Sigmoid colon (tissue), 7 donors: ENCODE results near the gene THG1L. TPM values are rescaled to one million over a fixed set of nuclear protein-coding genes. Genes with fewer than 3 reads are reported as not detected.

Experiments
- DNase-seq: peaks from one replicate; pipeline ENCODE4 v3.0.0-alpha.2; 2019
- H3K27ac ChIP-seq, 4 donors: fragments of 200-600 bp; sonication (generic); one replicate each; pipeline ENCODE4 v1.5.1; 2016 to 2019; ENCODE audit warnings: mild to moderate bottlenecking in 1 of 4
- H3K27me3 ChIP-seq, 3 donors: fragments of 200-600 bp; sonication (generic); one replicate each; pipeline ENCODE4 v1.5.1; 2019; ENCODE audit warnings: mild to moderate bottlenecking in 1 of 3
- H3K36me3 ChIP-seq, 4 donors: fragments of 200-600 bp; sonication (generic); one replicate each; pipeline ENCODE4 v1.5.1; 2016 to 2019
- H3K4me1 ChIP-seq, 4 donors: fragments of 200-600 bp; sonication (generic); one replicate each; pipeline ENCODE4 v1.5.1; 2017 to 2019
- H3K4me3 ChIP-seq, 4 donors: fragments of 200-600 bp; sonication (generic); one replicate each; pipeline ENCODE4 v1.5.1; 2017 to 2019; ENCODE audit warnings: mild to moderate bottlenecking in 2 of 4, moderate library complexity in 1 of 4
- H3K9me3 ChIP-seq, 4 donors: fragments of 200-600 bp in 3 of 4; sonication (generic) in 3 of 4; one replicate each; pipeline versions ENCODE4 v1.5.1 to v1.6.1; 2013 to 2019
- EP300 ChIP-seq, 4 donors: sonication (generic); formaldehyde crosslinking; IDR thresholded peaks; one replicate each; pipeline ENCODE4 v1.6.1; 2017; ENCODE audit warnings: antibody characterized with exemption in 4 of 4
- POLR2A ChIP-seq, 2 donors: fragments of 450-650 bp; IDR thresholded peaks; one replicate each; pipeline ENCODE4 v1.6.1; 2016; ENCODE audit warnings: antibody characterized with exemption in 2 of 2, mild to moderate bottlenecking in 2 of 2, moderate library complexity in 2 of 2
- POLR2AphosphoS5 ChIP-seq, 4 donors: sonication (generic); formaldehyde crosslinking; IDR thresholded peaks; one replicate each; pipeline ENCODE4 v1.6.1; 2017; ENCODE audit warnings: antibody characterized with exemption in 4 of 4
- WGBS, 2 donors: extraction: QIAGEN DNeasy Blood & Tissue Kit; methylation state at CpG; one replicate each; pipeline ENCODE4 v1.1.7; 2013; 5-methylcytosine and 5-hydroxymethylcytosine counted together
- intact Hi-C: fragments of 100-400 bp; cut with DNase I; formaldehyde crosslinking; loops from one replicate; pipeline ENCODE4 v1.15.1; 2023
- polyA plus RNA-seq, 3 donors: library from polyadenylated mRNA; stranded (reverse); fragments of 200-250 nt; gene quantifications; one replicate each; pipeline ENCODE4 v1.2.3, GENCODE V29; 2013
- total RNA-seq, 4 donors: library from RNA; depleted of rRNA; stranded (reverse); fragments of >200 nt; gene quantifications; one replicate each; pipeline ENCODE4 v1.1.0, GENCODE V29; 2016
- TF ChIP-seq, protein P1 (sequence below), 4 experiments: fragments of 450-650 bp in 3 of 4; fragments of 200-600 bp in 1 of 4; IDR thresholded peaks; one replicate each; pipeline ENCODE4 v1.5.1; 2016 to 2019; ENCODE audit warnings: antibody characterized with exemption in 4 of 4, mild to moderate bottlenecking in 3 of 4, moderate library complexity in 2 of 4
- donor health status: healthy with polysubstance abuse.
- donor health status: Bipolar disorder and iron deficiency.
- donor health status: healthy.

THG1L gene
- total and polyA plus RNA-seq, 7 donors = 12.3 to 28.6 (median 19.8) TPM

DNA sequence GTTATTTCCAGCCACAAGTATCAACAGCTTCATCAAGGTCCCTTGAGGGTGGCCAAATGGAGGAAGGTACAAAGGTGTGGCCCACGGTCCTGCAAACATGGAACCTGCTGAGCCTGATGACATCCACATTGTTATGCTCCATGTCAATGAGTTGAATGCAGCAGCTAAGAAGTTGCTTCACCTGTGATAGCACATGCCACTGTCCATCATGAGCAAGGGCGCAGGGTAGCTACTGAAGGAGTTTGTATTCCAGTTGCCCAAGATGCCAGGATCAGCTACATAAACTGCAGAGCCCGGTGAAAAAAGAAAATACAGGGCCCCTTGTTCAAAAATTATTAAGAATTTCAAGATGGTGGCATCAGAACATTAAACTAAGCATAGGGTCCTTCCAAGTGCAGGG, 36.5 kb downstream of the THG1L start:
- no peaks in the 10 kb centered on the region for H3K9me3 ChIP-seq
- H3K27me3 ChIP-seq = no peaks in the 10 kb centered on the region
- H3K4me3 ChIP-seq = no peak overlapping the region
- WGBS, 2 donors = 79 to 96% methylated on average over 3 of the region's 3 CpGs
- no peaks in the 10 kb centered on the region for H3K36me3 ChIP-seq
- no peak for DNase-seq
- H3K27ac ChIP-seq = no peak overlapping the region
- no peaks in the 10 kb centered on the region for H3K4me1 ChIP-seq
- intact Hi-C loops = no loop called here
- TF ChIP-seq POLR2A (IDR thresholded peaks at IDR 0.05) (no peak), POLR2AphosphoS5 (IDR thresholded peaks at IDR 0.05) (no peak), EP300 (IDR thresholded peaks at IDR 0.05) (no peak)
- TF ChIP-seq, protein P1, sequence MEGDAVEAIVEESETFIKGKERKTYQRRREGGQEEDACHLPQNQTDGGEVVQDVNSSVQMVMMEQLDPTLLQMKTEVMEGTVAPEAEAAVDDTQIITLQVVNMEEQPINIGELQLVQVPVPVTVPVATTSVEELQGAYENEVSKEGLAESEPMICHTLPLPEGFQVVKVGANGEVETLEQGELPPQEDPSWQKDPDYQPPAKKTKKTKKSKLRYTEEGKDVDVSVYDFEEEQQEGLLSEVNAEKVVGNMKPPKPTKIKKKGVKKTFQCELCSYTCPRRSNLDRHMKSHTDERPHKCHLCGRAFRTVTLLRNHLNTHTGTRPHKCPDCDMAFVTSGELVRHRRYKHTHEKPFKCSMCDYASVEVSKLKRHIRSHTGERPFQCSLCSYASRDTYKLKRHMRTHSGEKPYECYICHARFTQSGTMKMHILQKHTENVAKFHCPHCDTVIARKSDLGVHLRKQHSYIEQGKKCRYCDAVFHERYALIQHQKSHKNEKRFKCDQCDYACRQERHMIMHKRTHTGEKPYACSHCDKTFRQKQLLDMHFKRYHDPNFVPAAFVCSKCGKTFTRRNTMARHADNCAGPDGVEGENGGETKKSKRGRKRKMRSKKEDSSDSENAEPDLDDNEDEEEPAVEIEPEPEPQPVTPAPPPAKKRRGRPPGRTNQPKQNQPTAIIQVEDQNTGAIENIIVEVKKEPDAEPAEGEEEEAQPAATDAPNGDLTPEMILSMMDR (IDR thresholded peaks at IDR 0.05) = no peak

DNA sequence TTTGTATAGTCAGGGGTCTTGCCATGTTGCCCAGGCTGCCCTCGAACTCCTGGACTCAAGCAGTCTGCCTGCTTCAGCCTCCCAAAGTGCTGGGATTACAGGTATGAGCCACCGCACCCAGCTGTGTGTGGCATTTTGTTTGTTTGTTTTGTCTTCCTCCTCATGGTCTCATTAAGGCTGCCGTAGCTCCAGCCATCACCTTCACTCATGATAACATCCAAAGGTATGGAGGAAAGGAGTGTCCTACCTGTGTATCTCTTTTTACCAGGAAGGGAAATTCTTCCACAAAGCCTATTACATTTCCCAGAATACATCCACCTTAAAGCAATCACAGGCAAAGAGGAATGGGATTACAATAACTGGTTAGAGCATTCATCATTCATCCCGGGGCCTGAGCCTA, 39.4 kb downstream of the THG1L start:
- no peak for DNase-seq
- no peaks in the 10 kb centered on the region for H3K36me3 ChIP-seq
- H3K27ac ChIP-seq = no peak overlapping the region
- TF ChIP-seq POLR2AphosphoS5 (IDR thresholded peaks at IDR 0.05) = no peak
- TF ChIP-seq EP300 (IDR thresholded peaks at IDR 0.05) = no peak
- no peak for TF ChIP-seq POLR2A (IDR thresholded peaks at IDR 0.05)
- TF ChIP-seq, protein P1 (IDR thresholded peaks at IDR 0.05) = no peak
- H3K9me3 ChIP-seq = no peaks in the 10 kb centered on the region
- H3K27me3 ChIP-seq = no peaks in the 10 kb centered on the region
- 93 to 97% methylated on average over 4 of the region's 4 CpGs for WGBS, 2 donors
- intact Hi-C loops = no loop called here
- no peaks in the 10 kb centered on the region for H3K4me1 ChIP-seq
- H3K4me3 ChIP-seq = no peak overlapping the region

DNA sequence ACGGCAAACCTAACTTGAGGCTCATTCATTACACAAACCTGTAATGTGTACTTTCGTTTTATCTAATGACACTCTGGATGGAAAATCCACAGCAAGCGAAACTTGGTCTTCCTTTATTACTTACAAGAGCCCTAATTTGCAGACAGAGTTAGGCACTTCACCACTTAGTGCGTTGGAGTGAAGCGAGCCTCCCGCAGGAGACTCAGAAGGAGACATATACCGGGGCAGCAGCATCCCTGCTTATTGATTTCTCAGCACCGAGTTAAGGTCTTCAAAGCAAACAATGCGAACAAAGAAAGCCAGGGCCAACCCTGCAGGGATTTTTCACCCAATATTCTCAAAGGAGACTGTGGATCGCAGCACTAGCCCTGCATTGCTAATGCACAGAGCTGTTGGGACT, 40.9 kb downstream of the THG1L start:
- Histone ChIP-seq H3K36me3 (no peaks in the 10 kb centered on the region), H3K27ac (no peak overlapping the region), H3K4me3 (no peak overlapping the region), H3K4me1 (no peaks in the 10 kb centered on the region), H3K9me3 (no peaks in the 10 kb centered on the region), H3K27me3 (no peaks in the 10 kb centered on the region)
- intact Hi-C loops = no loop called here
- DNase-seq = no peak
- 79 to 87% methylated on average over 10 of the region's 10 CpGs for WGBS, 2 donors
- TF ChIP-seq POLR2A (IDR thresholded peaks at IDR 0.05) (no peak), EP300 (IDR thresholded peaks at IDR 0.05) (no peak), POLR2AphosphoS5 (IDR thresholded peaks at IDR 0.05) (no peak)
- TF ChIP-seq, protein P1 (IDR thresholded peaks at IDR 0.05) = no peak

DNA sequence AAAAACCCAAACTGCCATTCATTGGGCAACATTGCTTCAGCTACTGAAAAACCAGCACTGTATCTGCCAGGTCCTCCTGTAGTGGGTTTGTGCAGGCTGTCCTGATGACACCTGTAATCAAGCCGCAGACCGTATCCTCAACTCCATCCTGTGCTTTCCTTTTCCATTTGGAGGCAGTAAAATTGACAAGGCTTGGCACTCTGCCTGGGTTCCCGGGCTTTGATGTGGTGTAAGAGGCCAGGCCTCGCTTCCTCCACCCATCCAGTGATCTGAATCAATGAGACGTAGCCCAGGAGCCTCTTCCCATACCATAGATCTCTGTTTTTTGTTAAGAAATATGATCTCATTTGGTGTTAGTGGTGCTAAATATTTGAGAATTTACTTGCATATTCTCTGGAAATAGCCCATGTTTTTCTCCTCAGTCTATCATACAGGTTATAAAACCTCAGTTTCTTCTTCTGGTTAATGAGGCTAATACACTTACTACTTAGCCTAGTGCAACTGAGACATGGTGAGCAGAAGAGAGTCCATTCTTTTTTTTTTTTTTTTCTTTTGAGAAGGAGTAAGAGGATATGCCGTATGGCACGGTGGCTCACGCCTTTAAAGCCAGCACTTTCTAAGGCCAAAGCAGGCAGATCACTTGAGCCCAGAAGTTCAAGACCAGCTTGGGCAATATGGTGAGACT, 47.0 kb downstream of the THG1L start:
- 43 to 65% methylated on average over 8 of the region's 8 CpGs for WGBS, 2 donors
- TF ChIP-seq, protein P1 (IDR thresholded peaks at IDR 0.05) = no peak
- TF ChIP-seq EP300 (IDR thresholded peaks at IDR 0.05) (no peak), POLR2A (IDR thresholded peaks at IDR 0.05) (no peak), POLR2AphosphoS5 (IDR thresholded peaks at IDR 0.05) (no peak)
- Histone ChIP-seq H3K4me1 (peaks cover 0 to 3% (median 0%) of the 10 kb centered on the region in 4 donors), H3K4me3 (no peak overlapping the region), H3K27ac (no peak overlapping the region), H3K36me3 (peaks cover 0 to 3% (median 0%) of the 10 kb centered on the region in 4 donors), H3K27me3 (no peaks in the 10 kb centered on the region), H3K9me3 (no peaks in the 10 kb centered on the region)
- no peak for DNase-seq
- intact Hi-C loops = no loop called here

DNA sequence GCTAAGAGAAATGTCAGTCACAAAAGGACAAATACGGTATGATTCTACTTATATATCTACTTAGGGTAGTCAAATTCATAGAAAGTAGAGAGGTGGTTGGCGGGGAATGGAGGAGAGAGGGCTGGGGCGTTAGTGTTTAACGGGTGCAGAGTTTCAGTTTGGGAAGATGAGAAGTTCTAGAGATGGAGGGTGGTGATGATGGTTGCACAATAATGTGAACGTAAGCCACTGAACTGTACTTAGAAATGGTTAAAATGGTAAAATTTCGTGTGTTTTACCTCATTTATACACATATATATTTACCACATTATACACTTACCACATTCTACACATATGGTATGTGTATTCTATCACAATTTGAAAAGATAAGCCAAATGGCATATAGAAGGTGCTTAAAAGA, 48.0 kb downstream of the THG1L start:
- Histone ChIP-seq H3K4me3 (no peak overlapping the region), H3K9me3 (no peaks in the 10 kb centered on the region), H3K27me3 (no peaks in the 10 kb centered on the region), H3K36me3 (peaks cover 0 to 12% (median 0%) of the 10 kb centered on the region in 4 donors), H3K4me1 (peaks cover 0 to 3% (median 0%) of the 10 kb centered on the region in 4 donors), H3K27ac (no peak overlapping the region)
- WGBS, 2 donors = 79 to 92% methylated on average over 6 of the region's 6 CpGs
- intact Hi-C loops = no loop called here
- no peak for DNase-seq
- TF ChIP-seq EP300 (IDR thresholded peaks at IDR 0.05) (no peak), POLR2AphosphoS5 (IDR thresholded peaks at IDR 0.05) (no peak), POLR2A (IDR thresholded peaks at IDR 0.05) (no peak)
- TF ChIP-seq, protein P1 (IDR thresholded peaks at IDR 0.05) = no peak
